ENCODE measurements around the gene GJD3. TPM values are rescaled to one million over a fixed set of nuclear protein-coding genes. Genes with fewer than 3 reads are reported as not detected.

The GJD3 gene
- total and polyA plus RNA-seq, 8 donors = 0.18 to 3.6 (median 3.0) TPM; not detected in 5

- intact Hi-C loops (cut with DNase I) = loop anchor here (5.0 to 10.0 kb wide), 2 partner anchors 47 to 50 kb away; partner anchors contain the start of gene RARA (in 2 of the 2)
- peaks cover 0 to 79% of the 10 kb centered on the region in 2 donors for H3K36me3 ChIP-seq
- no peaks in the 10 kb centered on the region for H3K27me3 ChIP-seq
- ATAC-seq (no peak), DNase-seq (peak in 1 of 4 donors; percentile 73)
- peaks cover 9 to 79% of the 10 kb centered on the region in 2 donors for H3K4me1 ChIP-seq
- H3K9me3 ChIP-seq = no peaks in the 10 kb centered on the region
- peak overlapping the region in 1 of 2 donors; percentile 24 for H3K27ac ChIP-seq
- no peak overlapping the region for H3K4me3 ChIP-seq
- no peak for TF ChIP-seq CTCF (IDR thresholded peaks at IDR 0.05)
These were observed 10.1 kb downstream of the GJD3 start for GRCh38 chr17:40354221-40355122.

- Histone ChIP-seq H3K9me3 (no peaks in the 10 kb centered on the region), H3K36me3 (peaks cover 0 to 95% of the 10 kb centered on the region in 2 donors), H3K27ac (no peak overlapping the region), H3K4me1 (peaks cover 25 to 80% of the 10 kb centered on the region in 2 donors), H3K4me3 (no peak overlapping the region), H3K27me3 (no peaks in the 10 kb centered on the region)
- DNase-seq (peak in 1 of 4 donors; percentile 58), ATAC-seq (peak; percentile 2)
- TF ChIP-seq CTCF (IDR thresholded peaks at IDR 0.05) = no peak
- intact Hi-C loops (cut with DNase I) = loop anchor here (5.0 to 10.0 kb wide), 2 partner anchors 46 to 48 kb away; partner anchors contain the start of gene RARA (in 2 of the 2)
These were observed 11.7 kb downstream of the GJD3 start for GRCh38 chr17:40352779-40353394.

GRCh38 chr17:40352237-40352778 lies 12.2 kb downstream of the GJD3 start:
- TF ChIP-seq CTCF (IDR thresholded peaks at IDR 0.05) = no peak
- Histone ChIP-seq H3K27me3 (no peaks in the 10 kb centered on the region), H3K27ac (peak overlapping the region in 1 of 2 donors; percentile 49), H3K4me1 (peaks cover 31 to 80% of the 10 kb centered on the region in 2 donors), H3K4me3 (no peak overlapping the region), H3K9me3 (no peaks in the 10 kb centered on the region), H3K36me3 (peaks cover 0 to 95% of the 10 kb centered on the region in 2 donors)
- intact Hi-C loops (cut with DNase I) = loop anchor here (5.0 to 10.0 kb wide), 2 partner anchors 45 to 48 kb away; partner anchors contain the start of gene RARA (in 2 of the 2)
- DNase-seq (peak in 1 of 4 donors; percentile 46), ATAC-seq (no peak)

GRCh38 chr17:40351359-40352236 lies 12.9 kb downstream of the GJD3 start:
- H3K27me3 ChIP-seq = no peaks in the 10 kb centered on the region
- H3K36me3 ChIP-seq = peaks cover 0 to 88% of the 10 kb centered on the region in 2 donors
- no peak for TF ChIP-seq CTCF (IDR thresholded peaks at IDR 0.05)
- no peaks in the 10 kb centered on the region for H3K9me3 ChIP-seq
- peaks cover 38 to 85% of the 10 kb centered on the region in 2 donors for H3K4me1 ChIP-seq
- ATAC-seq (no peak), DNase-seq (peak in 2 of 4 donors; percentile 33 to 54)
- intact Hi-C loops (cut with DNase I) = loop anchor here (5.0 to 10.0 kb wide), 2 partner anchors 44 to 47 kb away; partner anchors contain the start of gene RARA (in 2 of the 2)
- H3K4me3 ChIP-seq = no peak overlapping the region
- H3K27ac ChIP-seq = peak overlapping the region in 1 of 2 donors; percentile 49
